ENCODE results near the gene SIRT6.
"Not testable (repeated sequence)": the region's sequence is repeated elsewhere in the genome, so short reads cannot be mapped to it uniquely, and the experiment has no call there.

SIRT6 gene

GRCh38 chr19:4182084-4182810, at the start of gene SIRT6, which contains the start of gene ANKRD24:
Gene SIRT6 (minus strand): TSS chr19:4182563. CDS start chr19:4182539, 24 bp downstream.
Gene ANKRD24 (plus strand): TSS chr19:4182689. CDS start chr19:4186426, 3,737 bp downstream.
- peak; percentile 35 for DNase-seq

- DNase-seq = not testable (repeated sequence)
Measured at GRCh38 chr19:4232139-4232538, 49.8 kb upstream of the SIRT6 start.

GRCh38 chr19:4231521-4231920, 49.2 kb upstream of the SIRT6 start:
- not testable (repeated sequence) for DNase-seq

GRCh38 chr19:4230237-4230636, 47.9 kb upstream of the SIRT6 start:
- DNase-seq = not testable (repeated sequence)

GRCh38 chr19:4229179-4229931, 47.0 kb upstream of the SIRT6 start, which contains the start of gene EBI3:
Gene EBI3 (plus strand): TSS chr19:4229523. CDS start chr19:4229551, 28 bp downstream.
- no peak for DNase-seq

GRCh38 chr19:4228765-4229178, 46.4 kb upstream of the SIRT6 start:
- no peak for DNase-seq

GRCh38 chr19:4227771-4228170, 45.4 kb upstream of the SIRT6 start:
- no peak for DNase-seq

GRCh38 chr19:4225885-4226284, 43.5 kb upstream of the SIRT6 start:
- no peak for DNase-seq

GRCh38 chr19:4224470-4224869, 42.1 kb upstream of the SIRT6 start:
- DNase-seq = no peak

GRCh38 chr19:4220188-4220587, 37.8 kb upstream of the SIRT6 start:
- DNase-seq = no peak

- DNase-seq = not testable (repeated sequence)
Measured at GRCh38 chr19:4218523-4218922, 36.2 kb upstream of the SIRT6 start.

GRCh38 chr19:4217429-4218264, 35.3 kb upstream of the SIRT6 start:
- DNase-seq = no peak

- DNase-seq = no peak
Measured at GRCh38 chr19:4216846-4217245, 34.5 kb upstream of the SIRT6 start.

GRCh38 chr19:4215807-4216206, 33.4 kb upstream of the SIRT6 start:
- DNase-seq = no peak

GRCh38 chr19:4213116-4213515, 30.8 kb upstream of the SIRT6 start:
- DNase-seq = no peak

- no peak for DNase-seq
Measured at GRCh38 chr19:4210166-4210731, 27.9 kb upstream of the SIRT6 start.

GRCh38 chr19:4208385-4209094, 26.2 kb upstream of the SIRT6 start:
- no peak for DNase-seq

- DNase-seq = no peak
Measured at GRCh38 chr19:4206818-4207484, 24.6 kb upstream of the SIRT6 start.

GRCh38 chr19:4201798-4202197, 19.4 kb upstream of the SIRT6 start:
- no peak for DNase-seq

- DNase-seq = no peak
Measured at GRCh38 chr19:4200940-4201542, 18.7 kb upstream of the SIRT6 start.

GRCh38 chr19:4199699-4200293, 17.4 kb upstream of the SIRT6 start:
- DNase-seq = no peak

Data from SIG-M5 (cell line).